Activated T-helper 17 cell treated with anti-CD3 and anti-CD28 coated beads, Interleukin-2, amount 50 U/mL, for 72 hours (primary cell): Measurements from ENCODE around the gene TAF11L8. TPM values are rescaled to one million over a fixed set of nuclear protein-coding genes. Genes with fewer than 3 reads are reported as not detected.

Experiments used
- total RNA-seq, 2 donors: library from RNA; stranded (reverse); gene quantifications; one replicate each; pipeline ENCODE4 v1.2.3, GENCODE V29; 2022

Gene TAF11L8
- total RNA-seq, 2 donors from 2014 or later = not detected

Other genes starting within 250 kb of the TAF11L8 start
- gene TAF11L2, start 92.7 kb downstream of the TAF11L8 start, total RNA-seq = not detected
- gene TAF11L3, start 72.6 kb downstream of the TAF11L8 start, total RNA-seq = not detected
- not detected for gene TAF11L4, start 69.2 kb downstream of the TAF11L8 start, total RNA-seq
- gene TAF11L5, start 65.7 kb downstream of the TAF11L8 start, total RNA-seq = not detected
- not detected for gene TAF11L6, start 62.3 kb downstream of the TAF11L8 start, total RNA-seq
- gene TAF11L7, start 5.2 kb downstream of the TAF11L8 start, total RNA-seq = not detected
- not detected for gene TAF11L9, start 3.4 kb upstream of the TAF11L8 start, total RNA-seq
- gene TAF11L10, start 6.9 kb upstream of the TAF11L8 start, total RNA-seq = not detected
- not detected for gene TAF11L11, start 13.2 kb upstream of the TAF11L8 start, total RNA-seq
- gene TAF11L12, start 19.4 kb upstream of the TAF11L8 start, total RNA-seq = not detected
- gene TAF11L13, start 41.1 kb upstream of the TAF11L8 start, total RNA-seq = not detected
- gene TAF11L14, start 43.5 kb upstream of the TAF11L8 start, total RNA-seq = not detected